Motor neuron (in vitro differentiated cells): ENCODE results near the gene PTCH2. TPM values are rescaled to one million over a fixed set of nuclear protein-coding genes. Genes with fewer than 3 reads are reported as not detected.
"Not testable (repeated sequence)": the region's sequence is repeated elsewhere in the genome, so short reads cannot be mapped to it uniquely, and the experiment has no call there.

Experiments used
- ATAC-seq, 8 experiments: fragments of 200-7000 bp; cut with Tn5 transposase; replicated peaks in 6 of 8; 2 replicates each; pipeline ENCODE4 v1.8.0; 2021; ENCODE audit warnings: mild to moderate bottlenecking in 8 of 8, moderate library complexity in 8 of 8
- H3K27ac ChIP-seq, 2 donors: fragments of 250-450 bp; sonication (Bioruptor Pico); 2 replicates each; pipeline ENCODE4 v1.9.0; 2021; ENCODE audit warnings: antibody characterized with exemption in 2 of 2, mild to moderate bottlenecking in 2 of 2, moderate library complexity in 1 of 2
- H3K4me1 ChIP-seq, 2 donors: fragments of 250-450 bp; sonication (Bioruptor Pico); replicated peaks in 1 of 2; 2 replicates each; pipeline ENCODE4 v1.6.1; 2021; ENCODE audit warnings: antibody characterized with exemption in 2 of 2, mild to moderate bottlenecking in 2 of 2, moderate library complexity in 1 of 2
- H3K4me3 ChIP-seq, 5 donors: fragments of 250-450 bp; sonication (Bioruptor Pico); 2 replicates each; pipeline ENCODE4 v1.9.0; 2021; ENCODE audit warnings: antibody characterized with exemption in 5 of 5, mild to moderate bottlenecking in 5 of 5, moderate library complexity in 4 of 5
- WGBS, 10 experiments: fragments of 450-650 bp; shearing (Covaris generic); methylation state at CpG; one replicate each; pipeline ENCODE4 v1.0.0; 2022; 5-methylcytosine and 5-hydroxymethylcytosine counted together
- in situ Hi-C, 9 experiments: fragments of 400-800 bp; cut with MboI; loops; one replicate each; pipeline ENCODE4 v1.15.0; 2021; ENCODE audit warnings: low sequenced_read_pairs in 9 of 9, low pct_unique_long_range_greater_than_20kb in 2 of 9; ENCODE audit not compliant: unreplicated experiment in 9 of 9
- total RNA-seq, 8 experiments: library from RNA; unstranded; fragments of 300-600 nt; gene quantifications; 2 replicates each; pipeline versions ENCODE4 v1.2.3 to v1.2.4, GENCODE V29; 2022

The PTCH2 gene
- total RNA-seq, 8 experiments from 2014 or later, result 0.81 to 3.0 (median 2.2) TPM

DNA sequence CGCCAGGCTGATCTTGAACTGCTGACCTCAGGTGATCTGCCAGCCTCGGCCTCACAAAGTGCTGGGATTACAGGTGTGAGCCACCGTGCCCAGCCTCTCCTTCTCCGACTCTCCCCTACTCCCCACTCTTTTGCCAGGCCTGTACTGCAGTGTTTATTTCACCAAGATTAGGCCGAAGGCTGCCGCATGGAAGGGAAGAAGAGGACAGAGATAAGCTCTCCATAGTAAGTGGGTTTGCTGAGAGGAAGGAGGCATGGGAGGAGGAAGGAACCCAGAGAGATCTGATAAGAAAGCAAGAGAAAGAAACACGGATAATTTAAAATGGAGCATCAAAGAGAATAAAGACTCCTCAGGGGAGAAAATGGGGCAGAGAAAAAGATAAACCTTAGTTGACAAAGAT is 8.7 kb downstream of the PTCH2 start:
- Histone ChIP-seq H3K4me3 (no peak overlapping the region), H3K27ac (no peak overlapping the region), H3K4me1 (peaks cover 0 to 6% of the 10 kb centered on the region in 2 donors)
- in situ Hi-C loops, result loop anchor here in 5 of 9 experiments (10.0 to 25.0 kb wide), 5 partner anchors 153 to 478 kb away; partner anchors contain the start of genes EIF2B3 (in 1 of the 5), HECTD3 (in 1 of the 5) and UROD (in 1 of the 5)
- 62 to 97% (median 83%) methylated on average over 1 to 5 of the region's 7 CpGs for WGBS, 10 experiments
- ATAC-seq, result no peak

DNA sequence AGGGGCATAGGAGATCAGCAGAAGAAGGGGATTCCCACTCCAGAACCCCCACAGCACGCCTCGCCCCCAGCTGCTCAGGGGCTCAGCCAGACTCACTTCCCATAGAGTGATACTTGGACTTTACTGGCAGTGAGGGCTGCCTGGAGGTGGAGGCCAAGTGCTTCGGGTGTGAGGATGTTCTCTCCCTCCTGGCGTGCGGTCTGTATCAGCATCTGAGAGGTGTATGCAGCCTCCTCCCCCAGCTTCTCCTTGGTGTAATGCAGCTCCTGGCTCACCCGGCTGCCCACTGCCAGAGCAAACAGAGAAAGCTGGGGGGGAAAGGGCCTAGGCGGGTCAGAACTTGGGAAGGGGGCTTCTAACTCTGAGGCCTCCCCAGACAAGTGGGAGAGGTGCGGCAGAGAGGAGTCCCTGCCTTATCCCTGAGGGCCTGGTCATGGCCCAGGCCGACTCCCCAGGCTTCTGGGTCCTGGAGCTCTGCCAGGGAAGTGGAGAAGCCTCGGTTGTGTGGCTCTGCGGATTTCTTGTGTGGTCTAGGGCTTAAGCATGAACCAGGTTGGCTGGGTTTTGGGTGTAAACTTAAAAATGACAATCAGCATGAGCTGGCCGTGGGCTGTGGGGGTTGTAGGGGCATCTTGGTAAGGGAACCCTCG is 10.9 kb downstream of the PTCH2 start:
- Histone ChIP-seq H3K4me3 (no peak overlapping the region), H3K27ac (no peak overlapping the region), H3K4me1 (peaks cover 0 to 6% of the 10 kb centered on the region in 2 donors)
- peak in 2 of 8 experiments; percentile 11 to 17 for ATAC-seq
- in situ Hi-C loops, result loop anchor here in 5 of 9 experiments (10.0 to 25.0 kb wide), 5 partner anchors 155 to 480 kb away; partner anchors contain the start of genes EIF2B3 (in 1 of the 5), HECTD3 (in 1 of the 5) and UROD (in 1 of the 5)
- 67 to 90% (median 87%) methylated on average over 1 to 10 of the region's 13 CpGs; no CpG with 5 or more reads in 2 of the 10 experiments for WGBS, 10 experiments

DNA sequence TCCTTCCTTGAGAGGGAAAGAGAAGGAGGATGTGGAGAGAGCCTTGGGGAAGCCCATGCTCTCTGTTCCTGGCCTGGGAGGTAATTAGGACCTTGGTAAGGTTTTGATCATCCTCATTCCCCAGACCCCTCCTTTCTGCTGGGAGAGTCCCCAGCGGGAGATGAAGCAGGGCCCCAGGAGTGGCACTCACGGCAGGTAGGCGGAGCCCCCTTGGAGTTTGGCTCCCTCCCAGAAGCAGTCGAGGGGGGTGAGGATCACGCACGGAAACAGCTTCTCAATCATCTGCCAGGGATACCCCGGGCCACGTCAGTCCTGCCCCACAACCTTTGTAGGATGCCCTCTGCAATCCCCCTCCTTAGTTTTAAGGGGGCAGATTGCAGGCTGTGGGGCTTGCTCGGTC is 11.5 kb downstream of the PTCH2 start:
- in situ Hi-C loops, result loop anchor here in 5 of 9 experiments (10.0 to 25.0 kb wide), 5 partner anchors 156 to 481 kb away; partner anchors contain the start of genes EIF2B3 (in 1 of the 5), HECTD3 (in 1 of the 5) and UROD (in 1 of the 5)
- Histone ChIP-seq H3K27ac (no peak overlapping the region), H3K4me3 (no peak overlapping the region), H3K4me1 (peaks cover 0 to 6% of the 10 kb centered on the region in 2 donors)
- 40 to 72% (median 64%) methylated on average over 2 to 8 of the region's 9 CpGs; no CpG with 5 or more reads in 6 of the 10 experiments for WGBS, 10 experiments
- ATAC-seq, result no peak

GRCh38 chr1:44830900-44831304 is 12.2 kb downstream of the PTCH2 start:
- in situ Hi-C loops, result loop anchor here in 5 of 9 experiments (10.0 to 25.0 kb wide), 5 partner anchors 156 to 481 kb away; partner anchors contain the start of genes EIF2B3 (in 1 of the 5), HECTD3 (in 1 of the 5) and UROD (in 1 of the 5)
- H3K4me3 ChIP-seq, result no peak overlapping the region
- ATAC-seq, result no peak
- peaks cover 0 to 3% of the 10 kb centered on the region in 2 donors for H3K4me1 ChIP-seq
- H3K27ac ChIP-seq, result no peak overlapping the region
- 63 to 97% (median 80%) methylated on average over 1 to 9 of the region's 10 CpGs; no CpG with 5 or more reads in 5 of the 10 experiments for WGBS, 10 experiments

- Histone ChIP-seq H3K27ac (no peak overlapping the region), H3K4me1 (peaks cover 0 to 3% of the 10 kb centered on the region in 2 donors), H3K4me3 (no peak overlapping the region)
- in situ Hi-C loops, result loop anchor here in 5 of 9 experiments (10.0 to 25.0 kb wide), 5 partner anchors 158 to 483 kb away; partner anchors contain the start of genes EIF2B3 (in 1 of the 5), HECTD3 (in 1 of the 5) and UROD (in 1 of the 5)
- WGBS, 10 experiments, result 70 to 91% (median 80%) methylated on average over 2 to 8 of the region's 12 CpGs; no CpG with 5 or more reads in 4 of the 10 experiments
- peak in 2 of 8 experiments; percentile 3 to 12 for ATAC-seq
Observed at GRCh38 chr1:44829506-44830384, 13.3 kb downstream of the PTCH2 start.

- 80 to 100% (median 98%) methylated on average over 2 to 6 of the region's 15 CpGs; no CpG with 5 or more reads in 5 of the 10 experiments for WGBS, 10 experiments
- peaks cover 0 to 3% of the 10 kb centered on the region in 2 donors for H3K4me1 ChIP-seq
- no peak overlapping the region for H3K4me3 ChIP-seq
- ATAC-seq, result peak in 2 of 8 experiments; percentile 6 to 12
- no peak overlapping the region for H3K27ac ChIP-seq
- in situ Hi-C loops, result loop anchor here in 3 of 9 experiments (25.0 kb wide), 3 partner anchors 158 to 483 kb away; partner anchors contain the start of genes EIF2B3 (in 1 of the 3), HECTD3 (in 1 of the 3) and UROD (in 1 of the 3)
Observed at GRCh38 chr1:44828841-44829440, 14.1 kb downstream of the PTCH2 start.

- peak in 1 of 8 experiments; percentile 10 for ATAC-seq
- peaks cover 0 to 3% of the 10 kb centered on the region in 2 donors for H3K4me1 ChIP-seq
- WGBS, 10 experiments, result 85 to 100% (median 93%) methylated on average over 1 to 12 of the region's 21 CpGs; no CpG with 5 or more reads in 5 of the 10 experiments
- in situ Hi-C loops, result loop anchor here in 3 of 9 experiments (25.0 kb wide), 3 partner anchors 159 to 484 kb away; partner anchors contain the start of genes EIF2B3 (in 1 of the 3), HECTD3 (in 1 of the 3) and UROD (in 1 of the 3)
- no peak overlapping the region for H3K27ac ChIP-seq
- H3K4me3 ChIP-seq, result no peak overlapping the region
Observed at GRCh38 chr1:44828003-44828651, 14.9 kb downstream of the PTCH2 start.

DNA sequence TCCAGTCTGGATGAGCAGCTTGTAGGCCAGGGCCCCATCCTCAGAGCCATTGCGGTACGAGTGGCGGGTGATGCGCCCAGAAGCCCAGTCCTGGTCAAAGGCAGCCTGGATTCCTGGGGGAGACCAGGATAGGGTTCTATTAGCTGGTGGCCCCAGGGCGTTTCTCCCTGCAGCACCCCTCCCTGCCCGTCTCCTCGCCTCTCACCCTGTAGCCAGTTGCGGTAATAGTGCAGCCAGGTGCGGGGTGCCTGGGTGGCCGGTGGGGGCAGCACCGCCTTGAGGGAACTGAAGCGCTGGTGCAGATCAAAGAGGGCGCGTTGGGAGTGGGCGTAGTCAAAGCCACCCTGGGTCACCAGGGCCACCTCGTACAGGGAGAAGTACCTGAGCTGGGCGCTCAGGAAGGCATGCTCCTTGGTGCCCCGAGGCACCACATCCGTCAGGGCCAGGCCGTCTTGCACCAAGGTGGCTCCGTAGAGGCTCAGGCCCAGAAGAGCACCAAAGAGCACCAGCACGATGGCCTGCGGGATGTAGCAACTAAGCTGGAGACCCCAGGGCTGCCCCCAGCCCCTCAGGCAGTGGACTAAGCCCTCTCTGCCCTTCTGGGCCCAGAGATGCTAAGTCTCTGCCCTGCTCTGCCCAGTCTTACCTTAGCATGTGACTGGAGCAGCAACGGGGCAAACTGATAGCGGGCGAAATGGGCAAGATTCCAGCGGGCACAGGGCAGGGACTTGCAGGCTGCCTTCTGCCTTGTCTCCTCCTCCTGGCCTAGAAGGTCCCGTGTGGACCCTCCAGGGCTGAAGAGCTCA is 15.7 kb downstream of the PTCH2 start:
- in situ Hi-C loops, result loop anchor here in 3 of 9 experiments (25.0 kb wide), 3 partner anchors 160 to 485 kb away; partner anchors contain the start of genes EIF2B3 (in 1 of the 3), HECTD3 (in 1 of the 3) and UROD (in 1 of the 3)
- peak in 3 of 8 experiments; percentile 1 to 7 (median 5) for ATAC-seq
- Histone ChIP-seq H3K4me3 (no peak overlapping the region), H3K27ac (no peak overlapping the region), H3K4me1 (peaks cover 0 to 3% of the 10 kb centered on the region in 2 donors)
- WGBS, 10 experiments, result 80 to 100% (median 93%) methylated on average over 1 to 14 of the region's 28 CpGs; no CpG with 5 or more reads in 2 of the 10 experiments

DNA sequence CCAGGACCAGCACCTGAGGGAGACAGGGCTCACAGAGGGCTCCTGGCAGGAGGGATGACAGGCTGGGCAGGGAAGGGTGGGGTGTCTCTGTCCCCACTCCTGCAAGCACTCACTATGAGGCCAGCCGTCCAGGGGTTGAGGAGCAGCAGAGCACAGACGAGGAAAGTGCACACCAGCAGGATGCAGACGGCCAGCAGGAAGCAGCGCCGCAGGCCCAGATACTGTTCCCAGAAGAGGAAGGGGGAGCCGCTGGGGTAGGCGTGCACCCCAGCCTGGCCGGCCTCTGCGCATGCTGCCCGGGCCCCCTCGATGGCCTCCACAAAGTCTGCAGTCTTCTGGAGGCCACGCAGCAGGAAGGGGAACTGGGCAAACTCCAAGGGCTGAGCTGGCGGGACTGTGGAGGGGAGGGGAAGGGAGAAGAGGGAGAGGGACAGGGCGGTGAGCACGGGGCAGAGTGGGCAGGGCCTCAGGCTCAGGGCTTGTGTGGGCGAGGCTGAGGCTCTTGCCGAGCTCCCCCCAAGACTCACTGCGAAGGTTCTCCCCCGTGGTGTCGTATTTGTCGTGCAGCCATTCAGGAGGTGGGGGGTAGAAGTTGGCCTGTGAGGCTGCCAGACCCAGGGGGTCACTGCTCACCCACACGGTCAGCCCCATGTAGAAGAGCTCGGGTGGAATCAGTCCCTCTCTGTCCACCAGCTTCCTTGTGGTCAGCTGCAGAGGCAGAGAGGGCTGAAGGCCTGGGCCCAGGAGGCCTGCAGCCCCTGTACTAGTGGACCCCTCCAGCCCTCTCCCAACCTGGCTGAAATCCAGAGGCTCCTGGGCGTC is 16.5 kb downstream of the PTCH2 start:
- Histone ChIP-seq H3K4me1 (peaks cover 0 to 3% of the 10 kb centered on the region in 2 donors), H3K27ac (no peak overlapping the region), H3K4me3 (no peak overlapping the region)
- ATAC-seq, result peak in 5 of 8 experiments; percentile 11 to 55 (median 21)
- 39 to 100% (median 85%) methylated on average over 1 to 11 of the region's 24 CpGs; no CpG with 5 or more reads in 4 of the 10 experiments for WGBS, 10 experiments
- in situ Hi-C loops, result loop anchor here in 3 of 9 experiments (25.0 kb wide), 3 partner anchors 161 to 486 kb away; partner anchors contain the start of genes EIF2B3 (in 1 of the 3), HECTD3 (in 1 of the 3) and UROD (in 1 of the 3)

- 73 to 100% (median 94%) methylated on average over 1 to 6 of the region's 6 CpGs; no CpG with 5 or more reads in 2 of the 10 experiments for WGBS, 10 experiments
- H3K4me1 ChIP-seq, H3K27ac ChIP-seq, ATAC-seq, in situ Hi-C loops, H3K4me3 ChIP-seq: not testable (repeated sequence)
Observed at GRCh38 chr1:44824392-44824791, 18.7 kb downstream of the PTCH2 start.
